Femur (tissue), 1 donor: ENCODE results near the gene NCOA1.
"Not testable (repeated sequence)": the region's sequence is repeated elsewhere in the genome, so short reads cannot be mapped to it uniquely, and the experiment has no call there.

Experiments used
- DNase-seq: peaks from one replicate; pipeline ENCODE4 v3.0.0-alpha.2; 2017

Gene NCOA1

GRCh38 chr2:24805811-24806660, 315.0 kb downstream of the NCOA1 start:
- not testable (repeated sequence) for DNase-seq

- DNase-seq: no peak
Observed at GRCh38 chr2:24806661-24807036, 315.6 kb downstream of the NCOA1 start.

GRCh38 chr2:24809316-24810007, 318.4 kb downstream of the NCOA1 start:
- no peak for DNase-seq

DNA sequence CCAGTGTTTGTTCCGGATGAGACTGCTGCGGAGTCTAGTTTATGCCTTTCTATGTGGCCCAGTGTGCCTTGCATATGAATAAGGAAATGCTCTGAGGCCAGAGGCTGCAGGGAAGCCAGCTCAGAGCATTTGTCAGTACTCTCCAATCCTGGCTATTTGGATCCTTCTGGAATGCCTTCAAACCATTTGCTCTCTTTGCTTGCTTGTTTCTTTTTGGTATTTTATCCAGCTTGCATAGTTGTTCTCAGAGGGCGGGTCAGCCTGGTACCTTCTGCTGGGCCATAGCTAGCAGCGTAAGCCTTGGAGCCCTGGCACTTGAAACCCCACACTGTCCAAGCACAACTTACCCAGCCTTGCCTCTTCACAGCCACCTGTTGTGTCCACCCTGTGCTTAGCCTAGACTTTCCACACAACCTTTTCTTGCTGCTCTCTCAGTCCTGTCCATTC, 322.7 kb downstream of the NCOA1 start:
- DNase-seq: no peak

DNA sequence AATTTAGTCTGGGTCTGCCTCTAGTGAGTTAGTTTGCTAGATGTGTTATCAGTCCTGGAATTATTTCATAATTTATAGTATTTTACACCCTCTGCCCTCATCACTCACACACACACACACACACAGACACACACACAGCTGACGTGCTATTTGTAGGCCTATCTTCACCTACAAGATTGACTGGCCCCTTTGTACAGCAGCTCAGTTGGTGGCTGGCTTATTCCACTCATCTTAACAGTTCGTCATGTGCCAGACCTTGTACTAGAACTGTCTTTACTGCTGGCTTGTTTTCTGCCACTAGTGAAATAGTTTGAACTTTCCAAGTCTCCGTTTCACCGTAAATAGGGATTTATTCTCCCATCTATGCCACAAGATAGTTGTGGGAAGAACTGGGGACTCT, 323.5 kb downstream of the NCOA1 start:
- no peak for DNase-seq

GRCh38 chr2:24815171-24815570, 324.1 kb downstream of the NCOA1 start:
- DNase-seq: no peak

GRCh38 chr2:24816404-24816803, 325.4 kb downstream of the NCOA1 start:
- DNase-seq: no peak

- DNase-seq: no peak
Observed at GRCh38 chr2:24816884-24817283, 325.8 kb downstream of the NCOA1 start.

DNA sequence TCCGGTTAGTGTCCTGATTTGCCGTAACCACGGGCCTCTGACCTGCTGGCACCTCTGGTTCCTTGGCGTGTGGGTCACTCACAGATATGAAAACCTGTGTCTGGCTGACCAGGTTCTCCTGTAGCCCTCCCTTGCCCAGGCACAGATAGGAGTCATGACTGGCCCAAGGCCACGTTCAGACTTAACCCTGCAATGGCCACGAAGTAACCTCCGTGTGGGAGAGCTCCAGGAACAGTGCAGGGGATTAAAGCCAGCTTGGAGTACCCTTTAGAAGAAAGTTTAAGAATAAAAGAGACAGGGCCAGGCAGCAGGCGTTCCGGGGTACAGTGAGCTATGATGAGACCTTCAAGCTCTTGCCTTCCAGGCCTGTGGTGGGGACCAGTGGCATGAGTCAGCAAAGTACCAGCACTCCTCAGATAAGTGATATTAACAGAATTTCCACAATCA, 327.7 kb downstream of the NCOA1 start:
- DNase-seq: no peak

DNA sequence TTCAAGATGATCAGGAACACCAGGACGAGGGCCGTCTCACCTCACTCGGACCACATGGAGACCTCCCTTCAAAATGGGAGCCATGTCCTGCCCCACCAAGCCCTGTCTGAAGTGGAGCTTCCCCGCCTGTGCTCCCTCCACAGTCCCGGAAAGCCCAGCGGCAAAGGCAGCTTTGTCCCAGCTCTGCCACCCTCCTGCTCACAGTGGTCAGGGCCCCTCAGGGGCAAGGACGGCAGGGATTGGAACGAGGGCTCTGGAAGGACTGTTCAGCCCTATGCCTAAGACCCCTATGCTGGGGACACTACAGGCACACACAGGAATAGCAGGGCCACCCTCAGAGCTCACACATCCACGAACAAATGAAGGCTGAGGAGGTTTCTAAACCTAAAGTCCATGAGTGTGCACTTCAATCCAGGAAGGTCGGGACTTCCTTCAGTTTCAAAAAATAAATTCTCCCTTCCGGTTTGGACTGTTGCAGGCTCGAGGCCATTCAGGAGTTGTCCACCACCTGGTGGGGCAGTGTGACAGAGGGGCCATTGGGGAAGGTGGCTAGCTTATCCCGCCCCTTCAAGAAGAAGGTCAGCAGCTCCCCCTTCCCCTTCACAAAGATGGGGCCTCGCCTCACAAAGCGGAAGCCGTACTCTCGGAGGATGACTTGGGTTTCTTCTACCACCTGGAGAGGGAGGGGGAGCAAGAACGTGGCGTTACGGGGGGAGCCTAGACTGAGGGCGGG, 328.6 kb downstream of the NCOA1 start:
- no peak for DNase-seq

DNA sequence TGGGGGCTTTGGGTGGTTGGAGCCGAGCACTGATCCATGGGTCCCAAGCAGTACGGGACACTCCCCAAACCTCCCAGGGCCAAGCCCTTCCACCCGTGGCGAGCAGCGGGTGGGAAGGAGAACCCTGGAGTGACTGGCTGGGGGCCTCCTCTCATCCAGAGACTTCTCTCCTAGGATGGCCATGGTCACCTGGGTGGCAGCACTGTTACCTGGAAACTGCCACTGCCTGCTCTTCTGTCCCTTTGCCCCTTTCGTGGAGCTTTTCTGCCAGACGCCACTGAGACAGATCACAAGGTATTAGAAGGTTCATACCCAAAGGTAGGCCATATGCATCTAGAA, 329.1 kb downstream of the NCOA1 start:
- DNase-seq: no peak
